Duodenal mucosa (tissue), 2 donors: ENCODE results near the gene ATP8B4.

Experiments used
- H3K27ac ChIP-seq: one replicate; pipeline ENCODE4 v1.7.0; 2013; ENCODE audit warnings: low read depth, low read length
- H3K27me3 ChIP-seq, 2 donors: one replicate each; pipeline ENCODE4 v1.7.0; 2013; ENCODE audit warnings: low read length in 2 of 2, control low read depth in 1 of 2; ENCODE audit not compliant: insufficient read depth in 2 of 2, control insufficient read depth in 1 of 2
- H3K36me3 ChIP-seq, 2 donors: one replicate each; pipeline ENCODE4 v1.7.0; 2013; ENCODE audit warnings: low read length in 2 of 2, control low read depth in 1 of 2; ENCODE audit not compliant: insufficient read depth in 2 of 2, control insufficient read depth in 1 of 2
- H3K4me1 ChIP-seq, 2 donors: one replicate each; pipeline ENCODE4 v1.7.0; 2013; ENCODE audit warnings: low read length in 2 of 2, control low read depth in 1 of 2; ENCODE audit not compliant: insufficient read depth in 2 of 2, control insufficient read depth in 1 of 2
- H3K4me3 ChIP-seq, 2 donors: one replicate each; pipeline ENCODE4 v1.7.0; 2013; ENCODE audit warnings: low read length in 2 of 2, low read depth in 1 of 2
- H3K9ac ChIP-seq, 2 donors: one replicate each; pipeline ENCODE4 v1.7.0; 2013; ENCODE audit warnings: low read length in 2 of 2, low read depth in 1 of 2
- H3K9me3 ChIP-seq, 2 donors: one replicate each; pipeline ENCODE4 v1.7.0; 2013; ENCODE audit warnings: low read length in 2 of 2, control low read depth in 1 of 2; ENCODE audit not compliant: control insufficient read depth in 1 of 2

Gene ATP8B4

GRCh38 chr15:49810720-49811119, 308.3 kb downstream of the ATP8B4 start:
- Histone ChIP-seq H3K4me3 (no peak overlapping the region), H3K4me1 (no peaks in the 10 kb centered on the region), H3K36me3 (no peaks in the 10 kb centered on the region), H3K9ac (no peak overlapping the region), H3K27ac (no peak overlapping the region), H3K9me3 (no peaks in the 10 kb centered on the region), H3K27me3 (no peaks in the 10 kb centered on the region)

GRCh38 chr15:49809894-49810609, 309.0 kb downstream of the ATP8B4 start:
- H3K9ac ChIP-seq: no peak overlapping the region
- H3K4me1 ChIP-seq: no peaks in the 10 kb centered on the region
- H3K27ac ChIP-seq: no peak overlapping the region
- H3K36me3 ChIP-seq: no peaks in the 10 kb centered on the region
- H3K9me3 ChIP-seq: no peaks in the 10 kb centered on the region
- H3K4me3 ChIP-seq: no peak overlapping the region
- no peaks in the 10 kb centered on the region for H3K27me3 ChIP-seq

GRCh38 chr15:49808341-49808740, 310.7 kb downstream of the ATP8B4 start:
- Histone ChIP-seq H3K4me3 (no peak overlapping the region), H3K4me1 (no peaks in the 10 kb centered on the region), H3K36me3 (no peaks in the 10 kb centered on the region), H3K9me3 (no peaks in the 10 kb centered on the region), H3K27ac (no peak overlapping the region), H3K9ac (no peak overlapping the region), H3K27me3 (no peaks in the 10 kb centered on the region)
